ENCODE data around the gene LY6G5B.
"Not testable (repeated sequence)": the region's sequence is repeated elsewhere in the genome, so short reads cannot be mapped to it uniquely, and the experiment has no call there.

Gene LY6G5B

GRCh38 chr6:31701666-31702404, 32.1 kb downstream of the LY6G5B start:
- H3K27ac Mint-ChIP-seq: peak overlapping the region; percentile 93
- peak overlapping the region; percentile 98 for H3K4me3 Mint-ChIP-seq
- H3K4me1 Mint-ChIP-seq (ENCODE audit: low read depth): peaks cover 39% of the 10 kb centered on the region
- intact Hi-C loops (cut with micrococcal nuclease): no loop called here
- H3K36me3 Mint-ChIP-seq (ENCODE audit: low read depth): peaks cover 57% of the 10 kb centered on the region
- H3K9me3 Mint-ChIP-seq: no peaks in the 10 kb centered on the region
- H3K27me3 Mint-ChIP-seq: no peaks in the 10 kb centered on the region

GRCh38 chr6:31702405-31702818, 32.6 kb downstream of the LY6G5B start:
- no peaks in the 10 kb centered on the region for H3K9me3 Mint-ChIP-seq
- H3K27me3 Mint-ChIP-seq: no peaks in the 10 kb centered on the region
- peak overlapping the region; percentile 93 for H3K27ac Mint-ChIP-seq
- H3K4me1 Mint-ChIP-seq (ENCODE audit: low read depth): peaks cover 39% of the 10 kb centered on the region
- H3K4me3 Mint-ChIP-seq: peak overlapping the region; percentile 98
- H3K36me3 Mint-ChIP-seq (ENCODE audit: low read depth): peaks cover 51% of the 10 kb centered on the region
- intact Hi-C loops (cut with micrococcal nuclease): no loop called here

- intact Hi-C loops (cut with micrococcal nuclease): loop anchor here (1.0 kb wide), 1 partner anchor 26 kb away; the partner anchor contains the start of gene DDAH2
- Mint-ChIP-seq H3K4me3 (peak within 1 kb of the TSS; percentile 98), H3K4me1 (ENCODE audit: low read depth) (peaks cover 38% of the 10 kb centered on the region), H3K27ac (peak within 1 kb of the TSS; percentile 93), H3K27me3 (no peaks in the 10 kb centered on the region), H3K9me3 (no peaks in the 10 kb centered on the region), H3K36me3 (ENCODE audit: low read depth) (peaks cover 45% of the 10 kb centered on the region)
Observed at GRCh38 chr6:31702819-31703716, 33.3 kb downstream of the LY6G5B start, which contains the start of gene ABHD16A. ABHD16A (minus strand) TSS chr6:31703324; CDS start chr6:31703281, 43 bp downstream.

DNA sequence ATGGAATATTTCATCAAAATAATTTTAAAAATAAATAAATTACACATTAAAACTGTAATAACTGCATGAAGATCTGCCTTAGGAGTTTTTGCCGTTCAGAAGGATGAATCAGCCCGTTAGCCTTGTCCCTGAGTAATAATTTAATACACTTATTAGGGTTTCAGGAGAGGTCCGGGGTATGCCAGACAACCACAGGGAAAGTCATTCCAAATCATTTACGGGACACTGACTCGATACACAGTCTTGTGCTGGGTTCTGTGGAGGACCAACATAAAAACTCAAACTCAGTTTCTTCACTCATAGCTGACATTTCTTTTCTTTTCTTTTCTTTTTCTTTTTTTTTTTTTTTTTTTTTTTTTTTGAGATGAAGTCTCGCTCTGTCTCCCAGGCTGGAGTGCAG, 36.2 kb downstream of the LY6G5B start:
- Mint-ChIP-seq H3K4me1 (ENCODE audit: low read depth) (peaks cover 42% of the 10 kb centered on the region), H3K36me3 (ENCODE audit: low read depth) (peaks cover 26% of the 10 kb centered on the region), H3K9me3 (no peaks in the 10 kb centered on the region), H3K4me3 (no peak overlapping the region), H3K27me3 (no peaks in the 10 kb centered on the region), H3K27ac (no peak overlapping the region)
- intact Hi-C loops (cut with micrococcal nuclease): no loop called here

DNA sequence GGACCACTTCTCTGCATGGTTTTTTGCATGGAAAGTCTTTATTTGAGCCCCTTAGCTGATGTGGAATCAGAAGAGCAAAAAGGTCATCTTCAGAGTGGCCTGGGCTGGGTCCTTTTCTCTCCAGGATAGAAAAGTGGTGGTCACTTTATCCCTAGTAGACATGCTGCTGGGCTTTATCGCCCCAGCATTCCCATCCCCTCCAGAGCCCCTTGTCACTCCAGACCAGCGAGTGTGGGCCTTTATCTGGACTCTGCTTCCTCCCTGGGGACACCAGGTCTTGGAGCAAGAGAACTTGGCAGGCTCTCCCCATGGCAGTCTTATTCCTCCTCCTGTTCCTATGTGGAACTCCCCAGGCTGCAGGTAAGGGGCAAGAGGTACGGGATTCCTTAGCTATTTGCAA, 36.8 kb downstream of the LY6G5B start, which contains the start of gene LY6G6F:
Gene LY6G6F (plus strand): TSS at position 268 of the 400 bp plus-strand sequence. CDS start 41 bp downstream, at position 309.
- H3K4me3 Mint-ChIP-seq: no peak within 1 kb of the TSS
- peaks cover 19% of the 10 kb centered on the region for H3K36me3 Mint-ChIP-seq (ENCODE audit: low read depth)
- no peaks in the 10 kb centered on the region for H3K9me3 Mint-ChIP-seq
- intact Hi-C loops (cut with micrococcal nuclease): no loop called here
- peaks cover 42% of the 10 kb centered on the region for H3K4me1 Mint-ChIP-seq (ENCODE audit: low read depth)
- H3K27me3 Mint-ChIP-seq: no peaks in the 10 kb centered on the region
- peak within 1 kb of the TSS; percentile 26 for H3K27ac Mint-ChIP-seq

DNA sequence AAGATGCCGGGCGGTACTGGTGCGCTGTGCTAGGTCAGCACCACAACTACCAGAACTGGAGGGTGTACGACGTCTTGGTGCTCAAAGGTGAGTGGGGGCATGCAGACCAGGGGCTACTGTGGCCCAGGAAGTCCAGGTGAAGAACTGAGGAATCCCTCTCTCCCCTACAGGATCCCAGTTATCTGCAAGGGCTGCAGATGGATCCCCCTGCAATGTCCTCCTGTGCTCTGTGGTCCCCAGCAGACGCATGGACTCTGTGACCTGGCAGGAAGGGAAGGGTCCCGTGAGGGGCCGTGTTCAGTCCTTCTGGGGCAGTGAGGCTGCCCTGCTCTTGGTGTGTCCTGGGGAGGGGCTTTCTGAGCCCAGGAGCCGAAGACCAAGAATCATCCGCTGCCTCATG, 37.9 kb downstream of the LY6G5B start:
- H3K4me1 Mint-ChIP-seq (ENCODE audit: low read depth): peaks cover 45% of the 10 kb centered on the region
- intact Hi-C loops (cut with micrococcal nuclease): no loop called here
- no peaks in the 10 kb centered on the region for H3K27me3 Mint-ChIP-seq
- H3K27ac Mint-ChIP-seq: peak overlapping the region; percentile 26
- H3K36me3 Mint-ChIP-seq (ENCODE audit: low read depth): peaks cover 8% of the 10 kb centered on the region
- H3K4me3 Mint-ChIP-seq: no peak overlapping the region
- H3K9me3 Mint-ChIP-seq: no peaks in the 10 kb centered on the region

DNA sequence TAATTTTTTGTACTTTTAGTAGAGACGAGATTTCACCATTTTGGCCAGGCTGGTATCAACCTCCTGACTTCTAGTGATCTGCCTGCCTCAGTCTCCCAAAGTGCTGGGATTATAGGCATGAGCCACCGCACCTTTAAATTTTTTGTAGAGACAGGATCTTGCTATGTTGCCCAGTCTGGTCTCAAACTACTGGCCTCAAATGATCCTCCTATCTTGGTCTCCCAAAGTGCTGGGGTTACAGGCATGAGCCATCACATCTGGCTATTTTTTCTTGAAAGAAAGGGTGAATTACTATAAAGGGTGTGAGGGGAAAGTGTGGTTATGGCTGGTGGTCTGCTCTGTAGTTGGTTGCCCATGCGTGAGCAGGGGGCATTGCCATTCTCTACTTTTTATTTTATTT, 38.4 kb downstream of the LY6G5B start:
- H3K4me1 Mint-ChIP-seq (ENCODE audit: low read depth): peaks cover 44% of the 10 kb centered on the region
- no peaks in the 10 kb centered on the region for H3K27me3 Mint-ChIP-seq
- intact Hi-C loops (cut with micrococcal nuclease): no loop called here
- H3K9me3 Mint-ChIP-seq: no peaks in the 10 kb centered on the region
- H3K36me3 Mint-ChIP-seq (ENCODE audit: low read depth): peaks cover 3% of the 10 kb centered on the region
- no peak overlapping the region for H3K27ac Mint-ChIP-seq
- H3K4me3 Mint-ChIP-seq: no peak overlapping the region

GRCh38 chr6:31709157-31709556, 39.4 kb downstream of the LY6G5B start:
- H3K4me1 Mint-ChIP-seq (ENCODE audit: low read depth): peaks cover 42% of the 10 kb centered on the region
- H3K4me3 Mint-ChIP-seq; intact Hi-C loops (cut with micrococcal nuclease); H3K9me3 Mint-ChIP-seq; H3K27ac Mint-ChIP-seq; H3K27me3 Mint-ChIP-seq; H3K36me3 Mint-ChIP-seq (ENCODE audit: low read depth): not testable (repeated sequence)

- Mint-ChIP-seq H3K9me3 (no peaks in the 10 kb centered on the region), H3K4me3 (peak overlapping the region; percentile 39), H3K4me1 (ENCODE audit: low read depth) (peaks cover 45% of the 10 kb centered on the region), H3K36me3 (ENCODE audit: low read depth) (no peaks in the 10 kb centered on the region), H3K27me3 (no peaks in the 10 kb centered on the region), H3K27ac (peak overlapping the region; percentile 66)
- intact Hi-C loops (cut with micrococcal nuclease): no loop called here
Observed at GRCh38 chr6:31710523-31711219, 40.9 kb downstream of the LY6G5B start.

GRCh38 chr6:31711233-31711632, 41.5 kb downstream of the LY6G5B start:
- intact Hi-C loops (cut with micrococcal nuclease): no loop called here
- H3K36me3 Mint-ChIP-seq (ENCODE audit: low read depth): no peaks in the 10 kb centered on the region
- H3K4me3 Mint-ChIP-seq: peak overlapping the region; percentile 39
- H3K4me1 Mint-ChIP-seq (ENCODE audit: low read depth): peaks cover 45% of the 10 kb centered on the region
- H3K27me3 Mint-ChIP-seq: no peaks in the 10 kb centered on the region
- peak overlapping the region; percentile 66 for H3K27ac Mint-ChIP-seq
- no peaks in the 10 kb centered on the region for H3K9me3 Mint-ChIP-seq

DNA sequence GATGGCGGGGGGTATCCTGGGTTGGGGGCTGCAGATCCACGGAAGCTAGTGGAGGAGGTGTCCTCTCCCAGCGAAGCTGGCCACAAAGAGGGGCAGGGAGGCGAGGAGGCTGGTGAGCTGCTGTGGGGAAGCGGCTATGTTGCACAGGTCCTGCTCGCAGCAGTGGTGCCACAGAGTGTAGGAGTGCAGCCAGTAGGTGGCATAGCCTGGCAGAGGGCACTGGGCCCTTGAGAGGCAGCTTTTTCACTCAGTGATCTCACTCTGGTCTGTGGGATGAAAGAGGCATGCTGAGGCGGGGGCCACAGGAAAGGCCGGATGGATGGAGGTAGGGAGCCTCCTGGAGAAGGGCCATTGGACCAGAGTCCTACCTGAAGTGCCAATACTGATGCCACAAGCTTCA, 42.5 kb downstream of the LY6G5B start:
- H3K4me1 Mint-ChIP-seq (ENCODE audit: low read depth): peaks cover 41% of the 10 kb centered on the region
- H3K36me3 Mint-ChIP-seq (ENCODE audit: low read depth): no peaks in the 10 kb centered on the region
- H3K9me3 Mint-ChIP-seq: no peaks in the 10 kb centered on the region
- no peak overlapping the region for H3K4me3 Mint-ChIP-seq
- intact Hi-C loops (cut with micrococcal nuclease): no loop called here
- H3K27ac Mint-ChIP-seq: peak overlapping the region; percentile 66
- H3K27me3 Mint-ChIP-seq: no peaks in the 10 kb centered on the region

DNA sequence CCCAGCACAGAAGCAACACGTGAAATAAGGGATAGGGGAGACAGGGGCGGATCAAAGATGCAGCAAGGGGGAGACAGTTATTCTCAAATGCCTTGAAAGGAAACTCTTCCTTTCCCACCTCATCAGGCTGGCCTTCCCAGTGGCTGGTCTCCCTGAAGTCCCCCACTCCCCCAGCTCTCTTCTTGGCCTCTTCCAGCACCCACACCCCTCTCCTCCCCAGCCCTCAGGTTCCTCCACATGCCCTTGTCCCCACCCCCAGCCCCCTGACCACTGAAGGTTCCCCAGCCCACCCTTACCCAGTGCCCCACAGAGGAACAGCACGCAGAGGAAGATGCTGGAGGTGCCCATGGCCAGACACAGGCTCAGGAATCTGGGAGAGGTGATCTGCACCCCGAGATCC, 43.7 kb downstream of the LY6G5B start:
- Mint-ChIP-seq H3K36me3 (ENCODE audit: low read depth) (no peaks in the 10 kb centered on the region), H3K9me3 (no peaks in the 10 kb centered on the region), H3K27ac (peak overlapping the region; percentile 43), H3K4me1 (ENCODE audit: low read depth) (peaks cover 34% of the 10 kb centered on the region), H3K4me3 (no peak overlapping the region), H3K27me3 (no peaks in the 10 kb centered on the region)
- intact Hi-C loops (cut with micrococcal nuclease): no loop called here

GRCh38 chr6:31713991-31714684, 44.4 kb downstream of the LY6G5B start:
- intact Hi-C loops (cut with micrococcal nuclease): no loop called here
- no peak overlapping the region for H3K4me3 Mint-ChIP-seq
- H3K27ac Mint-ChIP-seq: peak overlapping the region; percentile 43
- H3K36me3 Mint-ChIP-seq (ENCODE audit: low read depth): no peaks in the 10 kb centered on the region
- H3K27me3 Mint-ChIP-seq: no peaks in the 10 kb centered on the region
- no peaks in the 10 kb centered on the region for H3K9me3 Mint-ChIP-seq
- H3K4me1 Mint-ChIP-seq (ENCODE audit: low read depth): peaks cover 34% of the 10 kb centered on the region

Measured in dendritic cell treated with granulocyte-macrophage colony-stimulating factor and Interleukin-4, amounts not matched to agents 40 ng/mL and 50 ng/mL, for 4 days (primary cell).